HG02798 (cell line): ENCODE data around the gene CNTNAP2.
"Not testable (repeated sequence)": the region's sequence is repeated elsewhere in the genome, so short reads cannot be mapped to it uniquely, and the experiment has no call there.

Experiments
- ATAC-seq: cut with Tn5 transposase; IDR thresholded peaks from one replicate; pipeline ENCODE4 v1.9.1; 2021; ENCODE audit warnings: mild to moderate bottlenecking; ENCODE audit not compliant: unreplicated experiment, poor library complexity

The CNTNAP2 gene

DNA sequence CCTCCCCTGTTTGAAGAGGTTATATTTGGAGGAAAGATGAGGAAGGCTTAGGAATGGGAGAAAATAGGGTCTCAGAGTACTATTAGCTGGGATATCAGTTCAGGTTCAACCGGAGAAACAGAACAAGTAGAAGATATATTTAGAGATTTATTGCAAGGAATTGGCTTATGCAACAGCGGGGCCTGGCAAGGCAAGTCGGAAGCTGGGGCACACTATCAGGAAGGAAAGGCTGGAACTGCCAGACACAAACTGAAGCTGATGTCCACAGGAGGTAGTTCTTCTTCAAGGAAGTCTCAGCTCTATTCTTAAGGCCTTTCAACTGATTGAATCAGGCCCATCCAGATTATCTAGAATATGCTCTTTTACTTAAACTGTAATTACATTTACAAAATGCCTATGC lies 1534.4 kb downstream of the CNTNAP2 start:
- no peak for ATAC-seq

DNA sequence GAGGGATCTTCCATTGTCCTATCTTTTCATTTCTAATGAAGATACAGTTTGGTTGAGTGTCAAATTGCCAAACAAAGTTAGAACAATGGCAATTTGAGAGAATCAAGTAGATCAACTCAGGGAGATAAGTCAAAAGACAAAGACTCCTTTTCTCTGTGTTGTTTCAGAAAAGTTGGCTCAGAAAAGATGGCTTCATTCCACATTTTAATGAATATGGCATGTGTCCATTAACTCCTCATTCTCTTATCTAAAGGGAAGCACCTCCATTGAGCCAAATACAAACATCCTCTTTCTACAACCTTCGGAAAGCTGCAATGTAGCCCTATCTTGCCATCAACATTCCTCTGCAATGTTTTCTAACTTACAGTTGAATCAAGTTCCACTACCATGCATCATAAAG lies 1535.0 kb downstream of the CNTNAP2 start:
- ATAC-seq = no peak

DNA sequence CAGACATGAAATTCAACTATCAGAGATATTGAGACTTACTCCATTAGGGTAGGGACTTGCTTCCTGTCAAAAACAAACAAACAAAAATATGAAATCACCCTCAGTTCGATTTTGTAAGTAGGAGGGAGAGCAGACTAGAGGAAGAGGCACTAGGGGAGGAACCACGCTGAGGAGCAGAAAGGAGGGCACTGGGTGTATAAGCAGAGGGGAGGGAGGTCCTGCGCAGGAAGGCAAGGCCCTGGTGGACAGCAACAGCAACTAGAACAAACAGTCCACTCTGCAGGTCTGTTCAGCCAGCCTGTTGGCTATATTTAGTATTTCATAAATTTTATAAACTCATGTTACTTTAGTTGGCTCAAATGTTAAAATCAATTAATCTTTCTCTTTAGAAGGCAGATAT lies 1536.9 kb downstream of the CNTNAP2 start:
- no peak for ATAC-seq

DNA sequence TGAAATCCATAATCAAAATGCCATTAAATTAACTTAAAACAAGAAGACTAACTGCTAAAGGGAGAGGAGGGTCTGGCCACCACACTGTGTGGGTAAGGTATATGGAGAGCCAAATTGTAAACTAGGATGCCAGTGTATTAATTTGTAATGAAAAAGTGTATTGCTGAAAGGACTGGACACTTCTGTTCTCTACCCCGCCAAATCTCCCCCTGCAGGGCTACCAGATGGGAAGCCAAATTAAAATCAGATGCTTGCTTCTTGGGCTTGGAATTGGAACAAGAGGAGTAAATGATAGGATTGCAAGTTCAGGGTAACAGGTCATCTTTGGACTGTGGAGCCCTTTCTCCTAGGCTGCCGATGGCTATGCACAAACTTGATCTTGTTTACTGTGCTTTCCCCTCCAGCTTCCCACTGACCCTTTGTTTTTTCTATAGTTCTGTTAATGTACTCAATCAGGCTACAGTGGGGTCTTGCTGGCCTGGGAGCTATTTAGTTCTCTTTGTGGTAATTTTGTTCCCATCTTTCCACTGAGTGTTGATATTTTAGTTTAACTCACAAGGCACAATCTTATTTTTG lies 1541.9 kb downstream of the CNTNAP2 start:
- ATAC-seq = no peak

DNA sequence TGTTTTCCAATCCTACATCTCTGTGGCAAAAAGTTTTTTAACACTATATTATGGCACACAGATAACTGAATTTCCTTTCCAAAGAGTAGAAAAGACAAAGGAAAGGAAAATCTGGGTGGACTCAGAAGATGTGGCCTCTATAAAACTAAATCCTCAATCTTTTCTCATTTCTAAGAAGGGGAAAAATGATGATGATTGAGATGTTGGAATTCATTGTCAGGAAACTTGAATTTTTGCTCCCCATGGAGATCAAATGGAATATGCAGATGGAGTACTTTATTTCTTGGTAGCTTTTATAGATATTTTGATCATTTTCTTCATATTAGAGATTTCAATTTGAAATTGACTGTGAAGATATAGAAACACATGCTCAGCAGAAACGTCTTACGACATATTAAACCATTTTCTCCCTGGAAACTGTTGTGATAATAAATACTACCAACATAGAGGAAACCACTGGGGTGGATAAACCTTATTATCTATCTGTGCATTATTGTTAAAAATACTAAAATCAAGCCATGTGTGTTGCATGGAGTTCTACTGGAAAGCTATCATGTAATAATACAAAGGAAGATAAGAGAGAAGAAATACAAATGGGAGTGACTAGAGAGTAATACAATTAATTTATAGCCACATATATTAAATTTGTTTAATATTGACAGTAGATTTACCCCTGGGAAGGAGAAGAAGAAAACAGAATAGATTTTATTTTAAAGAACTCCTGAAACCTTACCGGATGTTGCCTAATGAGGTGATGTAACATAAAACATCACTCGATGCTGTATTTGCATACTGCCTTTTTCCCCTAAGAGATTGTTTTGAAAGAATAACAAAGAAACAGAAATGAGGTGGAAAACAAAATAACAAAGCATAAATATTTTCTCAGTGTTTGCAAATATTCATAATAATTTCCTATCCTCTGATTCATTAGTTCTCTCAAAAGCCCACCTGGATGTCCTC lies 1542.7 kb downstream of the CNTNAP2 start:
- ATAC-seq = no peak

DNA sequence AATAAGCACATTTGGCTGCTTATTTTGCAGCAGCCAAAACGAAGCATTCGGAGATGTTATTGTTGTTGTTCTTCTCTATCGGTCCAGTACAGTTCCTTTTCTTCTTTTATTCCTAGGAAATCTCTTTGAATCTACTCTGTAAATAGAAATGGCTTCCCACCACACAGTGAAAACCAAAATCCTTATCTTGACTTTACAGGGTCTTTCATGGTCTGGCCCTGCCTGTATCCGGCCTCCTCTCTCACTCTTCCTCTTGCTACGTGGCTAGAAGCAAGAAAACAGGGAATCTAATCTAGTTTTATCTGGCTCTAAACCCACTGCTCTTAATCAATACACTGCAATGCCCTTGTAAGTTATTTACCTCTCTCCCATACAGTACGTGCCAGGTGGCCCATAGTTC lies 1547.9 kb downstream of the CNTNAP2 start:
- no peak for ATAC-seq

DNA sequence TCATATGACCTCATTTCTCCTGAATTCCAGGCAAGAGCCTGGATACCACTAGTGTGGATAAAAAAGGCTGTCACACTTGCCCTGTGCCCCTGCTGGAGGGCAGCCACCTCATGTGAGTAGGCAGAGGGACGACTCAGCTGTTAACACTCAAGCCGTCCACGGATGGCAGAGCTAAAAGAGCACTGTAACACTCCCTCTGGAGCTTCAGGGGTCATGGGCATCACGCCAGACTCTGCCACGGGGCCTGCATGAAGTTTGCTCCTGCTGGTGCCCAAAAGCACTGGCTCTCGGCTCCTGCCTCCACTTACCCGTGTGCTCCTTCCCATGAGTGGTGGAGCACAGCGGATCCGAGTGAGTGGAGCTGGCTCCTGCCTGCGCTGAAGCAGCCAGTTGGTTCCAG lies 1554.2 kb downstream of the CNTNAP2 start:
- no peak for ATAC-seq

DNA sequence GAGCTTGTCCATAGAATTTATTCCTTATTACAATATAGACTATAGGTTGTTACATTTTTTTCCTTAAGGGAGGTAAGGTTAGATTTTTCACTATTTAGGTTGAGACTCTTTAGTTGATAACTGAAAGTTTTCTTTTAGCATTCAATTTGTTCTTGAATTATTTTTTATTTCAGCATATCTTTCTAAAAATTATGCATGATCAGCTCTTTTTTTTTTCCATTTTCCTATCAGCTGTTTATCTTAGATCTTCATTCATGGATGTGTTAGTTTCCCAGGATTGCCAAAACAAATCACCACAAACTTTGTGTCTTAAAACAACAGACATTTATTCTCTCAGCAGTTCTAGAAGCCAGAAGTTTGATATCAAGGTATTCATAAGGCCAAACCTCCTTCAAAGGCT lies 1558.1 kb downstream of the CNTNAP2 start:
- ATAC-seq = no peak

DNA sequence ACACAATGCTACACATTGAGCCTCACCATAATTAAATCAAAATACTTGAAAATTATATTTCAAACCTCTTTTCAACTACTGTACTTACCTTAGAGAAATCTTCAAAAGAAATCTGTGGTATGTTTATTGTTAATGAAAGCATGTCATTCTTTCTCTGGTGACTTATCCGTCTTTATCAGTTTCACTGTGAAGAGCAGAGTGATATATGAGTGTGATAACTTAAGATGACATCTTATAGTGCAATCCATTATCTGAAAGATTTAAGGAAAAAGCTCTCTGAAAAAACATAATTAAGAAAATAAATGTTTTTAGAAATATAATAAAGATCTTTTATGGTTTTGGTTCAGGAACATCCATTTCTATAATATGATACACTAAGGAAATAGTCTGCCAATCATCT lies 1562.3 kb downstream of the CNTNAP2 start:
- no peak for ATAC-seq

DNA sequence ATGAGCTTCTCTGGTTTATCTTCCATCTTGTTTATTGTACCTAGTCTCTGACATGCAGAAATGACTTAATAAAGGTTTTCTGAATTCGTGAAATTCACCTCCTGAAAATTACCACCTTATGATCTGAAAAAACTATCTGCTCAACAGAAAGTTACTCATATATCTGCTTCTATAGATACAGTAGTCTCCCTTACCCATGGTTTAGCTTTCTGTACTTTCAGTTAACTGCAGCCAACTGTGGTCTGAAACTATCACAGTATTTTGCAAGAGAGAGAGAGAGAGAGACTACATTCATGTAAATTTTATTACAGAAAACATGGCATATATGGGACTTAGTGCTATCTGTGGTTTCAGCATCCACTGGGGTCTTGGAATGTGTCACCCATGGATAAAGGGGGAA lies 1564.9 kb downstream of the CNTNAP2 start:
- ATAC-seq = no peak

DNA sequence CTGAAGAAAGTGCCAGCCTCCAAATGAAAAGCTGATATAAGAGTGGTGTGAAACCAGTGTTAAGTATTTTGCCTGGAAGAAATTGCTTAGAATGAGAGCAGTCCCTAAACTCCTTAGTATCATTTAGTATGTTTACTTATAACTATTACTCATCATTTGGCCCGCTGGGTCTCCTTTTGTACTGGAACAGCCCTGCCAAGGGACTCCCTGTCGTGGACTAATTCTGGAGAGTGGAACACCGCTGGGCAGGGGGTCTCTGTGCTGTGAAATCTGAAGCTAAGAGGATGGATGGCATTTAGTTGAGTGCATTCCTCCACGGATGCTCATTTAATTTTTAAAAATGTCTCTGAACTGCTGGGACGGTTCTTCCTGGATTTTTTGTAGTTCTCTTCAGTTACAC lies 1584.1 kb downstream of the CNTNAP2 start:
- no peak for ATAC-seq

DNA sequence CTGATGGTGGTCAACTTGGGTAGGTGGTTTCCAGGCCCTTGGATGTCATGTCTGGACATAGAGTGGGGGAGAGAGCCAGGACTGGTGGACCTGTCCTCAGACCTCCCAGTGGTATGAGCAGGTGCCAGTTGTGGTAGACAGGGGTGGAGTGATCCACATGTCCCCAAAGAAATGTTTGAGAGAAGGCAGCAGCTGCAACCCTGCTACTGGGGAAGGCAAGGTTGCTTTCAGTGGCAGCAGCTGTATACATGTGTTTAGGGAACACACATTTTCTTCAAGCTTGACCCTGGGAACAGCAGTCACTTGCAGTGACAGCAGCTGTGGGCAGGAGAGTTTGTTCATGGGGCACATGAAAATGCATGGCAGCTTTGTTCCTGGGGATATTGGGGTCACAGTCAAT lies 1591.3 kb downstream of the CNTNAP2 start:
- no peak for ATAC-seq

DNA sequence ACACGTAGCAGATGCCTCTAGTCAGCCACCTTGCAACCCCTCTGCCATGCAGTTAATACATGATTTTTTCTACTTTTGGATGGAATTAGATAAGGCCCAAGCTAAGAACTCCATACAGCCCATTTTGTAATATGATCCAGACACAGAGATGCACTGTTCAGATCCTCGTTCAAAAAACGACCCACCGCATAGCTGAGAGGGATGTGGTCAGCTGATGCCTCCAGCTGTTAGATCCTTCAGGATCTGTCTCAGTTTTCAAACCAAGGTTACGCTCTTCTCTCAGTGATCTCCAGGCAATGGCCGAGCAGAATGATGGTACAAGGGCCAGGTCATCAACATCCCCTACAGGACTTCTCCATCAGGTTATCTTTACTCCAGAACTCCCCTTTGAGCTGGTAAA lies 1592.3 kb downstream of the CNTNAP2 start:
- no peak for ATAC-seq

DNA sequence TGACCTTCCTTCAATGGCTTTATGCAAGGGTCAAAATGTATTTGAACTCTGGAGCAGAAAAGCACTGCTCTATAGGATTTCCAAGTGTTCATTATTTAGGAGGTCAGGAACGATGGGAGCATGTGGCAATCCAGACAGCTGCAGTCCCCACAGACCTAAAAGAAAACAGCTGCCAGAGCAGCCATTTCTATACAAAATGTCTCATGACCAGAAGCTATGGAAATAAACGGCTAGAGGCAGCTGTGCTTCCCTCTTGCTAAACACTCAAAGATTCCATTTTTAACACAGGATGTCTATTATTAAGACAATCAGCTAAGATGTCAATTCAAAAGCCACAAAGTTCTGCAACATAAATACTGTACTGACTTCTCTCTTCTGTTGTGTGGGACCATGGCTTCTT lies 1594.8 kb downstream of the CNTNAP2 start:
- no peak for ATAC-seq

DNA sequence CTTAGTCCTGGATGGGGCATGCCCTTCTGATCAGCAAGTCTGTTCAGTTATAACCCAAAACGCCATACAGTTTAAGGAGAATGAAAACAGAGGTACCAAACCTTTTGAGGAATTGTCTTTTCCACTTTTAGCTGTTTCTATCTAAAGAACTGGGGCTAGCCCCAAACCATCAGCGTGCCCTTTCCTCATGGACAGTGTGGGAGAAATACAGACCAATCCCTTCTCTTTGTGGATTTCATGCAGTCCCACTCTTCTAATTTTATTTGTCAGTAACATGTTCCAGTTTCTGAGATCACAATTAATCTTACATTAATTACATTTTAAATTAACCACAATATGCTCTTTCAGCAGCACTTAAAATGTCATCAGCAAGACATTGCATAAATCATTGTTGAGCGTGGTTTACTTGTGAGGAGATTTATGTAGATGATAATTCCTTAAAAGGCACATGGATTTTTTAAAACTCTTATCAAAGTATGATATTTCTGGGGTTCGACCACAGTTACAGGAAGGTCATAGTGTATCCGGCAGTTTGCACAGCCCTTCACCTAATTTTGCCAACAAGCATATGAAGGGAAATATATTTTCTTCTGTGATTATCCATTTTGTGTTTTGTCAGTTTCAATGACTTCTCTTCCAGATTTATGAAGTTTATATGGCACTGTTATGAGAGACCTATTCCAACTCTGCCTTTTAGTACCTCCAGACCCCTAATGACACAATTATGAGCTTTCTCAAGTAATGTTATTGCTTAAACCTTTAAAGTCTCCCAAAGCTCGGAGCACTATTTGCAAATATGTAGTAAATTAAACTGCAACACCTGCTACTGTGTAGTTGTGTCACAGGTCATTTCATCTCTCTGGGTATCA lies 1605.6 kb downstream of the CNTNAP2 start:
- ATAC-seq = no peak

DNA sequence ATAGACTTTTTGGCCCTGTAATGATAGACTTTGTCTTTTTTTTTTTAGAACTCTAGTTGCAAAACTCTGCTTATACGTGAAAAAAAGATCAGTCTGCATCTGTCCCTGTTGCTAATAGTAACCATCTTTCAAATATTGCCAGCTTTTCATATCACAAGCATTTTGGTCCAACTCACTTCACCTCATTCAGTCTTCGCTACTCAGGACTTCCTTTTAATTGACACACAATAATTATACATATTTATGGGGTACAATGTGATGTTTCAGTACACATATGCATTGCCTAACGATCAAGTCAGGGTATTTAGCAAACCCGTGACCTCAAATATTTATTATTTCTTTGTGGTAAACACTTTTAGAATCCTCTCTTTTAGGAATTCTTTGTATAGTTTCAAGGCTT lies 1606.9 kb downstream of the CNTNAP2 start:
- no peak for ATAC-seq

DNA sequence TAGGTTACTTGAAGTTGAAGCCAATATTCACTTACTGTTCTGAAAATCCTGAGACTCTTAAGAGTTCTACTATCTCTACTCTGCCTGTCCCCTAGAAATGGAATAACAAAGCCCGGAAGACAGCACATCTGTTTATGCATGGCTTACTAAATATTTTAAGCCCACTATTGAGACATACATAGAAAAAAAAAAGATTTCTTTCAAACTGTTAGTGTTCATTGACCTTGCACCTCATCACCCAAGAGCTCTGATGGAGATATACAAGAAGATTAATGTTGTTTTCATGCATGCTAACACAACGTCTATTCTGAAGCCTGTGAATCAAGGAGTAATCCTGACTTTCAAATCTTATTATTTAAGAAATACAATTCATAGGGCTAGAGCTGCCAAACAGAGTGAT lies 1614.7 kb downstream of the CNTNAP2 start:
- ATAC-seq = no peak

DNA sequence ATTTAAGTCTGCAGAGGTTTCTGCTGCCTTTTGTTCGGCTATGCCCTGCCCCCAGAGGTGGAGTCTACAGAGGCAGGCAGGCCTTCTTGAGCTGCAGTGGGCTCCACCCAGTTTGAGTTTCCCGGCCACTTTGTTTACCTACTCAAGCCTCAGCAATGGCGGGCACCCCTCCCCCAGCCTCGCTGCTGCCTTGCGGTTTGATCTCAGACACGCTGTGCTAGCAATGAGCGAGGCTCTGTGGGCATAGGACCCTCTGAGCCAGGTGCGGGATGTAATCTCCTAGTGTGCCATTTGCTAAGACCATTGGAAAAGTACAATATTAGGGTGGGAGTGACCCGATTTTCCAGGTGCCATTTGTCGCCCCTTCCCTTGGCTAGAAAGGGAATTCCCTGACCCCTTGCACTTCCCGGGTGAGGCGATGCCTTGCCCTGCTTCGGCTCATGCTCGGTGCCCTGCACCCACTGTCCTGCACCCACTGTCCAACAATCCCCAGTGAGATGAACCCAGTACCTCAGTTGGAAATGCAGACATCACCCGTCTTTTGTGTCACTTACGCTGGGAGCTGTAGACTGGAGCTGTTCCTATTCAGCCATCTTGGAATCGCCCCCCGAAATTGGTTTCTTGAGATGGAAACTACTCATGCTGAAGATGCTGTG lies 1621.1 kb downstream of the CNTNAP2 start:
- ATAC-seq = not testable (repeated sequence)

DNA sequence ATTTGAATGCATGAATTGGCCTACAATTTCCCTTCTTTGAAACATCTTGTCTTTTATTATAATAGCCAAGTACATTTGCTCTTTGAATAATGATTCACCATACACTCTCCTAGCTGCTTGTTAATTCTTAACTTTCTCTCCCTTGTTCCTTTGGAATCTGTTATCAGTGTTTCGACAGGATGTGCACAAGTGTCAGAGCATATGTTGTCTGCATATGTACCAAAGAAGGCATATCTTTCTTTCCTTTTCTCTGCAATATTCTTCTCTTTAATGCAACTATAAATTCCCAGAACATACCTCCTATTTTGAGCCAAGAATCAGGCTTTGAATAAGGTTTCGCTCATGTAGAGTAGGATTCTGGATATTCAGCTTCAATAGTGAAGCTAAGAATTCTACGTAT lies 1625.7 kb downstream of the CNTNAP2 start:
- ATAC-seq = no peak

DNA sequence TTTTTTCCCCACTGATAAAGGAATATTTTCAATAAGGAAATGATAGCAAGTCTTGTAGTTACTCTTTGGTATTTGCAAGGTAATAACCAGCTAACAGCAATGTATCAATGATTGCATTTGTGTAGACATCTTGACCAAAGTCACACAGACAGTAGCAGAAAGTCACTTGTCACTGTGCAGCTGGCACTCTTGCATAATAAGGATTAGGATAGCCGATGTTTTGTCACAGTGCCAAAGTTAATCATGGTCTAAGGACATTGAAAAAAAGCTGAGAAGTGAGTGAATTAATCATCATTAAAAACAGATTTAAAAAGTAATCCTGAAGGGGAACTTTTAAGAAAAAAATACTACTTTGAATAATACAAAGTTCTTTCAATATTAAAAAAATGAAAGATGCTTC lies 1639.7 kb downstream of the CNTNAP2 start:
- no peak for ATAC-seq
